GM10248 (cell line): Measurements from ENCODE around the gene CNTNAP2.

Experiments
- CTCF ChIA-PET: fragments of 300-600 bp; sonication (Branson Sonifier 250); formaldehyde crosslinking; extraction: SDS; loops from one replicate; lab custom pipeline; 2021; ENCODE audit warnings: antibody characterized with exemption; lab: Yijun Ruan, JAX
- POLR2A ChIA-PET: fragments of 350-650 bp; sonication (Branson Sonifier 250); formaldehyde crosslinking; extraction: SDS; loops from one replicate; lab custom pipeline; 2020; ENCODE audit warnings: antibody characterized with exemption; lab: Yijun Ruan, JAX
- DNase-seq: peaks from one replicate; pipeline ENCODE4 v3.0.0; 2012; ENCODE audit errors: extremely low spot score
- TF ChIP-seq, protein P1 (sequence below): IDR thresholded peaks from 2 replicates; pipeline ENCODE4 v1.5.1; 2012; ENCODE audit warnings: mild to moderate bottlenecking, low read depth; ENCODE audit errors: extremely low read depth, missing control alignments, control extremely low read depth

CNTNAP2 gene

DNA sequence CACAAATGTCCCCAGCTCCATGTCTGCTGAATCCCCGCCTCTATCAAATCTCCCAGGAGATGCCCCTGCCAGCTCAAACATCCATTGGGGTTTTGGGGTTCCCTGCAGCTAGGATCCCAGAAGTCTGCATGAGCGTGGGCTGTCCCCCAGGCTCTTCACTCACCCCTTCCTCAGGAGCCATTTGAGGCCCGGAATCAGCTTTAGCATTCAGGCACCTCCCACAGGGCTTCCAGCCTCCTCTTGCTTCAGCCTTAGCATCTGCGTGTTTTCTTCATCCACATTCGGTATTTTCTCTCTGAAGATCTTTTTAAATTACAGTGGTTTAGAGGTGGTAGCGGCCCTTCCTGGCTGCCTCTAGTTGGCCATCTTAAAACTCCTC, 1054.4 kb downstream of the CNTNAP2 start:
- POLR2A ChIA-PET, result no interaction called here
- no peak for DNase-seq
- TF ChIP-seq, protein P1, sequence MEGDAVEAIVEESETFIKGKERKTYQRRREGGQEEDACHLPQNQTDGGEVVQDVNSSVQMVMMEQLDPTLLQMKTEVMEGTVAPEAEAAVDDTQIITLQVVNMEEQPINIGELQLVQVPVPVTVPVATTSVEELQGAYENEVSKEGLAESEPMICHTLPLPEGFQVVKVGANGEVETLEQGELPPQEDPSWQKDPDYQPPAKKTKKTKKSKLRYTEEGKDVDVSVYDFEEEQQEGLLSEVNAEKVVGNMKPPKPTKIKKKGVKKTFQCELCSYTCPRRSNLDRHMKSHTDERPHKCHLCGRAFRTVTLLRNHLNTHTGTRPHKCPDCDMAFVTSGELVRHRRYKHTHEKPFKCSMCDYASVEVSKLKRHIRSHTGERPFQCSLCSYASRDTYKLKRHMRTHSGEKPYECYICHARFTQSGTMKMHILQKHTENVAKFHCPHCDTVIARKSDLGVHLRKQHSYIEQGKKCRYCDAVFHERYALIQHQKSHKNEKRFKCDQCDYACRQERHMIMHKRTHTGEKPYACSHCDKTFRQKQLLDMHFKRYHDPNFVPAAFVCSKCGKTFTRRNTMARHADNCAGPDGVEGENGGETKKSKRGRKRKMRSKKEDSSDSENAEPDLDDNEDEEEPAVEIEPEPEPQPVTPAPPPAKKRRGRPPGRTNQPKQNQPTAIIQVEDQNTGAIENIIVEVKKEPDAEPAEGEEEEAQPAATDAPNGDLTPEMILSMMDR, result no peak
- CTCF ChIA-PET, result interaction anchor here (2.4 kb wide), 1 partner anchor 10 kb away, joined by 7 read pairs; no protein-coding TSS in a partner anchor

DNA sequence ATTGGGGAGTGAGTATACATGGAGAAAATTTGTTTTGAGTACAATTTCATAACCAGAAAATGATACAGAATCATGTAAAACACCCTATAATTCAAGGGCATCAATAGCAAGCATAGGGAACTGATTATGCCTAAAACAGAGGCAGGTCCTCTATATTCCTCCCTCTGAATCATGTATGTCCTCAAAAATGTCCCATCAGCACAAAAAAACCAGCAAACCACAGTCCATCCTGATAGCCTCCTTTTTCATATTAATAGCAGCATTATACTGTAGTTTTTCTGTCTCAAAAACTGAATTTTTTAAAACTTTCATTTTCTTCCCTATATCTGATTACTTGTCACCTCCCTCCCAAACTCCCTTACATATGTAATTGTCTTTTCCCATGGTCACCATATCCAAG, 1057.3 kb downstream of the CNTNAP2 start:
- no peak for DNase-seq
- TF ChIP-seq, protein P1, result no peak
- ChIA-PET CTCF (no interaction called here), POLR2A (no interaction called here)

DNA sequence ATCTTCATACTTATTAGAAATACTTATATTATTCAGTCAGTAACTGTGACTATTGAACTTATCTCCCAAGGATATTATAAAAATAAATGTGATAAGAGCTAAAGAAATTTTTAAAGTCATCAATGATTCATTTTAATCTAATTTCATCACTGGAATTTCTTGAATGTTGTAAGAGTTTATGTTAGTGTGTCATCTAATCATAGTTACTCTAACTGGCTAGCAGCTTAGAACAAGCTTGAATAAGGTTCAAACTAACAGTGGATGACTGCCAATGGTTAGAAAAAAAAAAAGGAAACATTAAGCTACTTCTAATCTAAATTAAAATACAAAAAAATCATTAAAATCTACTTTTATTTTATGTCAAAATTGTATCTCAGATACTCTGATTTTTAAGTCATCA, 1066.3 kb downstream of the CNTNAP2 start:
- POLR2A ChIA-PET, result no interaction called here
- CTCF ChIA-PET, result interaction anchor here (1.4 to 2.4 kb wide), 3 partner anchors 14 to 116 kb away, joined by 3 to 10 read pairs (median 4); no protein-coding TSS in a partner anchor
- no peak for DNase-seq

DNA sequence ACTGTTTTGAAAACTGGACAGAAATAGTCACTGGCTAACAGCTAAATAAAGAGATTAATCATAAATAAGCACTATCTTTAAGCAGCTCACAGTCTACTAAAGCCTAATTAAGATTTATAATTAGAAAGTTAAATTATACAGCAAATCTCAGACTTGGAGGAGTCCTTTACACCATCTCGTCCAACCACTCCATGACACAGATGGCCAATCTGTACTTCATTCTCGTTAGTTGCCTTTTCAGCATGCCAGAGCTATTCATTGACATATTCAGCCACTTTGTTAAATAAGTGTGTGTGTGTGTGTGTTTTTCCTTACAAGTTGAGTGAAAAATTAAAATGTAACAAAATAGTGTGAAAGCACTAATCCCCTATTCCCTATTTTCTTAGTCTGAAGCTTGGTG, 1066.7 kb downstream of the CNTNAP2 start:
- ChIA-PET CTCF (interaction anchor here (1.4 to 2.4 kb wide), 3 partner anchors 14 to 116 kb away, joined by 3 to 10 read pairs (median 4); no protein-coding TSS in a partner anchor), POLR2A (no interaction called here)
- no peak for DNase-seq
- TF ChIP-seq, protein P1, result no peak

More for the DNA sequence above, 1066.3 kb downstream of the CNTNAP2 start:
- TF ChIP-seq, protein P1, result no peak

DNA sequence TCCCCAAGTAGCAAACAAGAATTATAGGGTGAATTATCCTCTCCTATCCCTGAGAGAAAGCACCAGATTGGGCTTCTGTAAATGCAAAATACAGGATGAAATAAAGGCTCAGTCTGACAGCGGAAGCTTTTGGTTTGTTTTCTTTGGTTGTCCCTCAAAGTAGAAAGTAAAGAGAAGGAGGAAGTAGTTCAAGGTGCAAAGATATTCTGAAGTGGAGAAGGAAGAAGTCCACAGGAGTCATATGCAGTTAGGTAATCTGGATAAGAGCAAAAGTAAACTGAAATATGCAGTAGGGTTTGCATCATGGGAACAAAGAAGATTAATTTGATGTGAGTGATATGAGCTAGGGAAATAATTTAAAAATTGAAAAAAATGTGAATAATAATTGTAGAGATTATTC, 1071.9 kb downstream of the CNTNAP2 start:
- no peak for DNase-seq
- ChIA-PET CTCF (no interaction called here), POLR2A (no interaction called here)
- TF ChIP-seq, protein P1, result no peak

DNA sequence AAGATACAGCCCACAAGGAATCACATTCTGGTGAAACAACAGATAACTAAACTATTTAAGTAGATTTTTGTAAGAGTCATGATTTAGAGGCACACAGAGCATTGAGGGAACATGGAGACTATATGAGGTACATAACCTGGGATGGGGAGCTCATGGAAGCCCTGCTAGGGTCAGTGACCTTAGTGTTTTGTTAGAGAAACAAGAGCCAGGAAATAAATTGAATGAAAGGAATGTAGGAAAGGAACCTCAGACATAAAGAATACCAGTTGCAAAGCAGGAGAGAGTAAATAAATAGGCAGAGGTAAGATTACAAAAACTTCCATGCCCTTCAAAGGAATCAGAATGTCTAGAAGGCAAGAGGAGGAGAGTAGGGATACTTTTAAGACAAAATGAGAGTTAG, 1076.9 kb downstream of the CNTNAP2 start:
- TF ChIP-seq, protein P1, result no peak
- ChIA-PET POLR2A (no interaction called here), CTCF (no interaction called here)
- no peak for DNase-seq
